MM.1S (cell line): ENCODE measurements around the gene SLCO4A1.

Experiments
- EZH2 ChIP-seq: fragments of 300-600 bp; sonication (generic); optimal IDR thresholded peaks from 2 replicates; pipeline ENCODE3; 2017; ENCODE audit warnings: low read depth, mild to moderate bottlenecking, antibody characterized with exemption, low read length, mixed read lengths
- EZH2phosphoT487 ChIP-seq: fragments of 300-600 bp; sonication (generic); IDR thresholded peaks from 2 replicates; pipeline ENCODE4 v1.6.1; 2018; ENCODE audit warnings: antibody characterized with exemption, low read length
- TF ChIP-seq, protein P1 (sequence below): fragments of 300-600 bp; sonication (generic); IDR thresholded peaks from 2 replicates; pipeline ENCODE4 v1.5.1; 2016; ENCODE audit warnings: antibody characterized with exemption, low read length, mixed read lengths

DNA sequence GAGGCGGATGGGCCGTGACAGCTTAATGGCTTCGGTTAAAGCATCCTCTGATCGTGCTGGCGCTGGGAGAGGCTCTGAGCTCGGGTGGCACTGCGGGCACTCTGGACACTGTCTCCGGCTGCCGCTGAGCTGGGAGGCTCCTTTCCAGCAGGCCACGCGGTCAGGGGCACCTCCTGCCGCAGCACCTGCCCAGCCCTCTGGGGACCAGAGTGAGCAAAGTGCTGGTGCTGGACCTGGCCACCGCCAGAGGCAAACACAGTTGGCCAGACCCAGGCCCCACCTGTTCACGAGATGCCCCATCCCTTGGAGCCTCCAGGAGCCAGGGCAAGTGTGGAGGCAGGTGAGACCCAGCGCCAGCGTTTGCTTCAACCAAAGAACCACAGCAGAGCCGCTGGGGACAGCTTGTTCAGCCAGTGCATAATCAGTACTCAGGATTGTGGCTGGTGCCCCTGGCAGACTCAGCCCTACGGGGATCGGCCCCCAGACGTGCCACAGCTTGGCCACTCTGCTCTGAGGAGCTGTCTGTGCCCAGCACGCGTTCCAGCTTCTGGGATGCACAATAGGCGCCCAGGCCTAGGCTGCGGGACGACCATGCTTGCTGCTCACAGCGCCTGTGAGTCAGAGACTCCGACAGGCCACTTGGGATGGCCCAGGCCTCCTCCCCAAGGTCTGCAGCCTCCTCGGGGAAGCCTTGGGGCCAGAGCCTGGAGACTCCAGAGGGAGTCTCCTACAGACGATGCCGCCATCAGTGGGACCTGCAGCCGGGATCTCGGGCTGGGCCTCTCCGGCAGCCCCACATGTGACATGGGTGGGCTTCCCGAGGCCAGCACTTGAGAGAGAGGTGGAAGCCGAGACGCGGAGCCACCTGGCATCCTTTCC is 38.2 kb upstream of the SLCO4A1 start:
- TF ChIP-seq EZH2, result no peak
- TF ChIP-seq, protein P1, sequence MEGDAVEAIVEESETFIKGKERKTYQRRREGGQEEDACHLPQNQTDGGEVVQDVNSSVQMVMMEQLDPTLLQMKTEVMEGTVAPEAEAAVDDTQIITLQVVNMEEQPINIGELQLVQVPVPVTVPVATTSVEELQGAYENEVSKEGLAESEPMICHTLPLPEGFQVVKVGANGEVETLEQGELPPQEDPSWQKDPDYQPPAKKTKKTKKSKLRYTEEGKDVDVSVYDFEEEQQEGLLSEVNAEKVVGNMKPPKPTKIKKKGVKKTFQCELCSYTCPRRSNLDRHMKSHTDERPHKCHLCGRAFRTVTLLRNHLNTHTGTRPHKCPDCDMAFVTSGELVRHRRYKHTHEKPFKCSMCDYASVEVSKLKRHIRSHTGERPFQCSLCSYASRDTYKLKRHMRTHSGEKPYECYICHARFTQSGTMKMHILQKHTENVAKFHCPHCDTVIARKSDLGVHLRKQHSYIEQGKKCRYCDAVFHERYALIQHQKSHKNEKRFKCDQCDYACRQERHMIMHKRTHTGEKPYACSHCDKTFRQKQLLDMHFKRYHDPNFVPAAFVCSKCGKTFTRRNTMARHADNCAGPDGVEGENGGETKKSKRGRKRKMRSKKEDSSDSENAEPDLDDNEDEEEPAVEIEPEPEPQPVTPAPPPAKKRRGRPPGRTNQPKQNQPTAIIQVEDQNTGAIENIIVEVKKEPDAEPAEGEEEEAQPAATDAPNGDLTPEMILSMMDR, result no peak
- no peak for TF ChIP-seq EZH2phosphoT487
